Suprapubic skin (tissue), 4 donors: ENCODE data around the gene GRID1. TPM values are rescaled to one million over a fixed set of nuclear protein-coding genes. Genes with fewer than 3 reads are reported as not detected.

Experiments
- DNase-seq, 2 donors: peaks; one replicate each; pipeline ENCODE4 v3.0.0-alpha.2; 2019; ENCODE audit warnings: low spot score in 2 of 2
- H3K27ac ChIP-seq: fragments of 200-600 bp; sonication (generic); one replicate; pipeline ENCODE4 v1.5.1; 2019
- H3K27me3 ChIP-seq: fragments of 200-600 bp; sonication (generic); one replicate; pipeline ENCODE4 v1.5.1; 2019
- H3K36me3 ChIP-seq: fragments of 200-600 bp; sonication (generic); one replicate; pipeline ENCODE4 v1.5.1; 2019
- H3K4me1 ChIP-seq: fragments of 200-600 bp; sonication (generic); one replicate; pipeline ENCODE4 v1.5.1; 2019
- H3K4me3 ChIP-seq: fragments of 200-600 bp; sonication (generic); one replicate; pipeline ENCODE4 v1.5.1; 2019; ENCODE audit warnings: mild to moderate bottlenecking
- H3K9me3 ChIP-seq: fragments of 200-600 bp; sonication (generic); one replicate; pipeline ENCODE4 v1.5.1; 2019
- EP300 ChIP-seq: sonication (generic); formaldehyde crosslinking; IDR thresholded peaks from one replicate; pipeline ENCODE4 v1.6.1; 2017; ENCODE audit warnings: antibody characterized with exemption
- POLR2A ChIP-seq, 2 donors: fragments of 450-650 bp; IDR thresholded peaks; one replicate each; pipeline ENCODE4 v1.6.1; 2017; ENCODE audit warnings: antibody characterized with exemption in 2 of 2, mild to moderate bottlenecking in 2 of 2, moderate library complexity in 2 of 2
- POLR2AphosphoS5 ChIP-seq, 3 donors: sonication (generic); formaldehyde crosslinking; IDR thresholded peaks; one replicate each; pipeline ENCODE4 v1.6.1; 2017; ENCODE audit warnings: antibody characterized with exemption in 3 of 3
- WGBS: methylation state at CpG from one replicate; pipeline ENCODE4 v1.1.5; 2018; 5-methylcytosine and 5-hydroxymethylcytosine counted together
- total RNA-seq, 4 donors: library from RNA; depleted of rRNA; stranded (reverse); fragments of >200 nt; gene quantifications; one replicate each; pipeline ENCODE4 v1.1.0, GENCODE V29; 2016
- TF ChIP-seq, protein P1 (sequence below), 2 donors: fragments of 200-600 bp in 1 of 2; fragments of 450-650 bp in 1 of 2; sonication (generic) in 1 of 2; IDR thresholded peaks; one replicate each; pipeline ENCODE4 v1.5.1; 2016 to 2019; ENCODE audit warnings: antibody characterized with exemption in 2 of 2, mild to moderate bottlenecking in 1 of 2, moderate library complexity in 1 of 2

Gene GRID1
- total RNA-seq, 4 donors from 2014 or later: 1.8 to 3.1 (median 2.4) TPM

DNA sequence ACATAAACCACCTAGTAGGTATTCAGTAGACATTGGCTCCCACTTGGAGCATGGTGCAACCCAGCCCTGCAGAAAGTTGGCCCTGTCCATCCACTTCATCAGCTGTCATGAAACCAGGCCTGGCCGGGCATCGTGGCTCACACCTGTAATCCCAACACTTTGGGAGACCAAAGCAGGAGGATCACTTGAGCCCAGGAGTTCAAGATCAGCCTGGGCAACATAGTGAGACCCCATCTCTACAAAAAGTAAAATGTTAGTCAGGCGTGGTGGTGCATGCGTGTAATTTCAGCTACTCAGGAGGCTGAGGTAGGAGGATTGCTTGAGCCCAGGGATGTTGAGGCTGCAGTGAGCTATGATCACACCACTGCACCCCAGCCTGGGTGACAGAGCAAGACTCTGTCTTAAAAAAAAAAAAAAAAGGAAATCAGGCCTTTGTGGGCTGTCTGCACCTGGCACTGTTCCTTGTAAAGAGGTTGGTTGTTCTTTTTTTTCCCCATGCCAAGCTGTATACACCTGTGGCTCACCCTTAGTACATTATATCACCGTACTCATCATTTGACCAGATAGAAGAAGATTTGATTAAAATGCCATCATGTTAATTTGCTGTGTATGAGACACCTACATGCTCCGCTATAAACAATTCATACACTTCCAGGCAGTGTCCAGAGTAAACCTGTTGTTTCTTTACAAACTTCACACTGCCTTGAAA, 45.4 kb upstream of the GRID1 start:
- peaks cover 3% of the 10 kb centered on the region for H3K4me1 ChIP-seq
- no peaks in the 10 kb centered on the region for H3K9me3 ChIP-seq
- H3K27me3 ChIP-seq: no peaks in the 10 kb centered on the region
- 89% methylated on average over 6 of the region's 6 CpGs for WGBS
- H3K4me3 ChIP-seq: no peak overlapping the region
- no peak overlapping the region for H3K27ac ChIP-seq
- no peaks in the 10 kb centered on the region for H3K36me3 ChIP-seq
- no peak for TF ChIP-seq EP300
- TF ChIP-seq, protein P1, sequence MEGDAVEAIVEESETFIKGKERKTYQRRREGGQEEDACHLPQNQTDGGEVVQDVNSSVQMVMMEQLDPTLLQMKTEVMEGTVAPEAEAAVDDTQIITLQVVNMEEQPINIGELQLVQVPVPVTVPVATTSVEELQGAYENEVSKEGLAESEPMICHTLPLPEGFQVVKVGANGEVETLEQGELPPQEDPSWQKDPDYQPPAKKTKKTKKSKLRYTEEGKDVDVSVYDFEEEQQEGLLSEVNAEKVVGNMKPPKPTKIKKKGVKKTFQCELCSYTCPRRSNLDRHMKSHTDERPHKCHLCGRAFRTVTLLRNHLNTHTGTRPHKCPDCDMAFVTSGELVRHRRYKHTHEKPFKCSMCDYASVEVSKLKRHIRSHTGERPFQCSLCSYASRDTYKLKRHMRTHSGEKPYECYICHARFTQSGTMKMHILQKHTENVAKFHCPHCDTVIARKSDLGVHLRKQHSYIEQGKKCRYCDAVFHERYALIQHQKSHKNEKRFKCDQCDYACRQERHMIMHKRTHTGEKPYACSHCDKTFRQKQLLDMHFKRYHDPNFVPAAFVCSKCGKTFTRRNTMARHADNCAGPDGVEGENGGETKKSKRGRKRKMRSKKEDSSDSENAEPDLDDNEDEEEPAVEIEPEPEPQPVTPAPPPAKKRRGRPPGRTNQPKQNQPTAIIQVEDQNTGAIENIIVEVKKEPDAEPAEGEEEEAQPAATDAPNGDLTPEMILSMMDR (IDR thresholded peaks at IDR 0.05): no peak
- no peak for DNase-seq

DNA sequence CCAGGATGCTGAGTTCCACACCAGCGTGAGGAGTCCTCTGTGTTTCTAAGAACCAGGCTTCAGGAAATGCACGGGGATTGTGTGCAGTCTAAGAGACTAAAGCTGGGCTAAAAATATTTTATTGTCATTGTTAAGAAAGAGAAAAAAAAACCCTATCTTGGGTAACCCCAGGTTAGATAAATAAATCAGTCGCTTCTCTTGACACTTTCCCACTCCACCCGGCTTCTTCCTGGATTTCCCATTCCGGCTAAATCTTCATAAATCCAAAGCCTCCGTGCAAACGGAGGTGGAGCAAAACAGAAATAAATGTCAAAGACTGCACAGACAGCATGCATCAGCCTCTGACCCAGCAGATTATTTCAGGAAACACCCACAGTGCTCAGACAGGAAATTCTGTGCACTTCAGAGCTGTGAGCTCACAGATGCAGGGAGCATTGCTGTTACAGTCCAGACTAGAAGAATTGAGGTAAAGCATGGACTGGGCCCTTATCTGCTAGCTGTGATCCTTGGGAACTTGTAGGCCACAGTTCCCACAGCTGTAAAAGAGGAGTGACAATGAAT, 44.8 kb upstream of the GRID1 start:
- Histone ChIP-seq H3K4me3 (no peak overlapping the region), H3K4me1 (peaks cover 3% of the 10 kb centered on the region), H3K27ac (no peak overlapping the region), H3K27me3 (no peaks in the 10 kb centered on the region), H3K36me3 (no peaks in the 10 kb centered on the region), H3K9me3 (no peaks in the 10 kb centered on the region)
- no peak for DNase-seq
- no peak for TF ChIP-seq EP300
- TF ChIP-seq, protein P1 (IDR thresholded peaks at IDR 0.05): no peak
- TF ChIP-seq POLR2A (IDR thresholded peaks at IDR 0.05): no peak
- WGBS: 17% methylated on average over 7 of the region's 7 CpGs

DNA sequence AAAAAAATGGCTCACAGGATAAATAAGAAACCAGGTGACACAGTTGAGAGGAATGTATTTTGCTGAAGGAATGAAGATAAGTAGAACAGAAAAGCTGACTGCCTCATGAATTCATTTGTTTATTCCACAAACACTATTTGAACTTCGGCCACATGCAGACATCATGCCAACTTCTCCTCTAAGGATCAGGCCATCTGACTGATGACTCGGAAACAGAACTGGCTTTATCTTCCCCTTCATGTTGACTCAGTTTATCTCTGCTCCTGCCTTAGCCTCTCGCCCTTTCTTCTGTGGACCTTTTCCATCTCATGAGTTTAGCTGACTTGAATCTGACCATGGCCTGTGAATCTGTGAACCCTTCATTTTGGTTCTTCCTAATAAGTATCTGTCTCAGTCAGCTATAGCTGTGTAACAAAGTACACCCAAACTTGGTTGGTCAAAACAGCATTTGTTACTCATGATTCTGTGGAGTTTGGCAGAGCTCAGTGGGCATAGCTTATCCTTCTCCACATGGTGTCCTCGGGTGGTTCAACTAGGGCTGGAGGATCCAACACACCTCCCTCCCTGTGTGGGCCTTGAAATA, 44.0 kb upstream of the GRID1 start:
- WGBS: 84% methylated on average over 4 of the region's 4 CpGs
- no peaks in the 10 kb centered on the region for H3K36me3 ChIP-seq
- TF ChIP-seq EP300: no peak
- TF ChIP-seq POLR2A (IDR thresholded peaks at IDR 0.05): no peak
- TF ChIP-seq, protein P1 (IDR thresholded peaks at IDR 0.05): no peak
- no peak for TF ChIP-seq POLR2AphosphoS5 (IDR thresholded peaks at IDR 0.05)
- H3K4me3 ChIP-seq: no peak overlapping the region
- H3K27me3 ChIP-seq: no peaks in the 10 kb centered on the region
- H3K4me1 ChIP-seq: peaks cover 3% of the 10 kb centered on the region
- H3K9me3 ChIP-seq: no peaks in the 10 kb centered on the region
- H3K27ac ChIP-seq: no peak overlapping the region
- DNase-seq: no peak

DNA sequence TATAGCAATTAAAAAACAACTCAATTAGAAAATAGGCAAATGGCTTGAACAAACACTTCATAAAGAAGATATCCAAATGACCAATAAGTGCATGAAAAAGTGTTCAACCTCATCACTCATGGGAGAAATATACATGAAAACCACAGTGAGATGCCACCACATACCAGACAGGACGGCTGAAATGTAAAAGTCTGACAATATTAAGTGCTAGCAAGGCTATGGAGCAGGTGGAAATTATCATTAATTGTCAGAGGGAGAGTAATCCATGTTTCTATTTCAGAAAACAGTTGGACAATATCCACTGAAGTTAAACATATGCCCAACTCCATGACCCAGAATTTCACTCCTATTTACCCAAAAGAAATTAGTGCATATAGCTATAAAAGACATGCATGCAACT, 42.6 kb upstream of the GRID1 start:
- H3K27me3 ChIP-seq: no peaks in the 10 kb centered on the region
- H3K36me3 ChIP-seq: no peaks in the 10 kb centered on the region
- H3K4me3 ChIP-seq: no peak overlapping the region
- 77% methylated on average over 1 of the region's 1 CpG for WGBS
- H3K9me3 ChIP-seq: no peaks in the 10 kb centered on the region
- peaks cover 3% of the 10 kb centered on the region for H3K4me1 ChIP-seq
- TF ChIP-seq POLR2A (IDR thresholded peaks at IDR 0.05) (no peak), POLR2AphosphoS5 (IDR thresholded peaks at IDR 0.05) (no peak), EP300 (no peak)
- TF ChIP-seq, protein P1 (IDR thresholded peaks at IDR 0.05): no peak
- H3K27ac ChIP-seq: no peak overlapping the region
- DNase-seq: no peak

DNA sequence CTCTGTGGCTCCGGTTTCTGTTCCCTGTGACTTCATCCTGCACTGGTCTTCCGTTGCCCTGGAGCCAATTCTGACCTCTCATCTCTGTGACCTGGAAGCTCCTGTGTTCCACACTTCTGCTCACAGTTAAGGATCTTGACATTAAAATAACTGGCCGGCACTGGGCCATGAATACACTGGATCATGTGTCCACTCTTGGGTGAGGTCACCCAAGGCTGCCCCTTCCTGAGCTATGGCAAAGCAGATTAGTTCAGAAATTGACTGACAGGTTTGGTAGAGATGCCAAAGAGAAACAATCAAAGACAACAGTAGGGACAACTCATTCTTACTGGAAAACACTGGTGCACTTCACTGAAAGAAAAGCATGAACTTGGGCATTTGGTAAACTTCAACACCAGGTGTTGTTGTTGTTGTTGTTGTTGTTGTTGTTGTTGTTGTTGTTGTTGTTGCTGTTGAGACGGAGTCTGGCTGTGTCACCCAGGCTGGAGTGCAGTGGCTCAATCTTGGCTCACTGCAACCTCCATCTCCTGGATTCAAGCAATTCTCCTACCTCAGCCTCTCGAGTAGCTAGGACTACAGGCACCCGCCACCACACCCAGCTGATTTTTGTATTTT, 36.7 kb upstream of the GRID1 start:
- peaks cover 34% of the 10 kb centered on the region for H3K4me1 ChIP-seq
- no peak overlapping the region for H3K27ac ChIP-seq
- no peak overlapping the region for H3K4me3 ChIP-seq
- H3K27me3 ChIP-seq: no peaks in the 10 kb centered on the region
- no peak for DNase-seq
- no peaks in the 10 kb centered on the region for H3K36me3 ChIP-seq
- H3K9me3 ChIP-seq: no peaks in the 10 kb centered on the region
- TF ChIP-seq POLR2AphosphoS5 (IDR thresholded peaks at IDR 0.05) (no peak), POLR2A (IDR thresholded peaks at IDR 0.05) (no peak)
- WGBS: 60% methylated on average over 6 of the region's 6 CpGs
